Left lung (tissue), 10 donors: ENCODE measurements around the gene FAT2. TPM values are rescaled to one million over a fixed set of nuclear protein-coding genes. Genes with fewer than 3 reads are reported as not detected.
"Not testable (repeated sequence)": the region's sequence is repeated elsewhere in the genome, so short reads cannot be mapped to it uniquely, and the experiment has no call there.

ENCODE experiments used
- ATAC-seq: fragments of 200-7000 bp; cut with Tn5 transposase; one replicate; pipeline ENCODE4 v1.9.1; 2020; ENCODE audit warnings: moderate library complexity
- DNase-seq, 4 donors: peaks; one replicate each; pipeline ENCODE4 v3.0.0-alpha.2; 2013 to 2020
- H3K27ac ChIP-seq, 2 donors: fragments of 200-600 bp; sonication (generic) in 1 of 2; one replicate each; pipeline versions ENCODE4 v1.5.0 to v1.8.0; 2020 to 2021
- H3K27me3 ChIP-seq, 2 donors: fragments of 200-600 bp; sonication (generic) in 1 of 2; one replicate each; pipeline versions ENCODE4 v1.5.0 to v1.8.0; 2020 to 2021
- H3K36me3 ChIP-seq, 2 donors: fragments of 200-600 bp; sonication (generic) in 1 of 2; one replicate each; pipeline versions ENCODE4 v1.5.0 to v1.8.0; 2020 to 2021
- H3K4me1 ChIP-seq, 2 donors: fragments of 200-600 bp; one replicate each; pipeline ENCODE4 v1.8.0; 2021
- H3K4me3 ChIP-seq, 2 donors: fragments of 200-600 bp; sonication (generic) in 1 of 2; one replicate each; pipeline versions ENCODE4 v1.5.0 to v1.8.0; 2020 to 2021; ENCODE audit warnings: mild to moderate bottlenecking in 1 of 2
- H3K9me3 ChIP-seq, 2 donors: fragments of 200-600 bp; sonication (generic) in 1 of 2; one replicate each; pipeline versions ENCODE4 v1.5.0 to v1.8.0; 2020 to 2021
- intact Hi-C, 2 donors: fragments of 100-400 bp; cut with DNase I; formaldehyde crosslinking; loops; one replicate each; pipeline versions ENCODE4 v1.11.2 to v1.14.2; 2022
- polyA plus RNA-seq, 6 donors: library from polyadenylated mRNA; unstranded; fragments of 120-200 nt; gene quantifications; one replicate each; pipeline ENCODE4 v1.2.1, GENCODE V29; 2013; ENCODE audit not compliant: insufficient read length in 6 of 6
- total RNA-seq, 2 donors: library from RNA; stranded (reverse); fragmentation: NEBNext Ultra II Directional; extraction: Animal tissue kit (Norgen Biotek cat#: 25700); gene quantifications; one replicate each; pipeline ENCODE4 v1.2.1, GENCODE V29; 2021
- TF ChIP-seq, protein P1 (sequence below), 2 donors: fragments of 200-600 bp; sonication (generic) in 1 of 2; IDR thresholded peaks; one replicate each; pipeline versions ENCODE4 v1.5.0 to v1.8.0; 2021; ENCODE audit warnings: antibody characterized with exemption in 2 of 2
- donor health status: DM: no; HTN: yes; CAD: no.
- donor health status: DM: no; HTN: no; CAD: no.

FAT2 gene
- total and polyA plus RNA-seq, 8 donors = 0.03 to 0.79 (median 0.15) TPM

DNA sequence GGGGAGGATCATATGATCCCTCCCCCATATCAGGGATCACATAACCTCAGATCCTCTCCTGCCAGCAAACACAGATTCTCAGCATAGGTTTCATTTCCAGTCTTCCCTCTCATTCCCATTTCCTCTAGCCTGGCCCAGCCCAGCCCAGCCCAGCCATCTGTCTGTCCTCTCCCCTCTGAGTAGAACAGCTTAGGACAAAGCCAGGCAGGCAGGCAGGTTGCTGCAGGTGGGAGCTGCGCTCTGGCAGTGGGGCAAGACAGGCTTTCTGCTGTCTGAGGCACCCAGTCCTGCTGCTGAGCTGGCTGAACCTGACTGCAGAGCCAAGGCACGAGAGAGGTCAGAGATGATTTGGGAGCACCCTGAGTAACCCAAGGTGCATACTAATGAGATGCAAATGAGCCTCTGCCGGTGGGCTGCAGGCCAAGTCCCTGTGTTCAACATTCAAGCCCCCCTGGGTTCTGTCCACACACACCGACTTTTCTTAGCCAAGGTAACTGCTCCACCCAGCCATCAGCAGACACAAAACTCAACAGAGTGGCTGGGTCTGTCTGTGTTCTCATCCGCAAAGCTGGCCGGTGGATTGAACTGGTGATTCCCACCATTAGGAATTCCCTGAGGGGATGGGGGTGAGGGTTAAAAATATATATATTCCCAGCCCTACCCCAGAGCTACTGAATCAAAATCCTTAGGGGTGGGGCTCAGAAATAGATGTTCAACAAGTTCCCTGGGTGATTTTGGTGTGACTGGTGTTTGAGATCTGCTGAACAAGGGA lies 9.1 kb downstream of the FAT2 start:
- no peaks in the 10 kb centered on the region for H3K27me3 ChIP-seq
- no peaks in the 10 kb centered on the region for H3K36me3 ChIP-seq
- H3K27ac ChIP-seq = no peak overlapping the region
- ATAC-seq (no peak), DNase-seq (no peak)
- TF ChIP-seq, protein P1, sequence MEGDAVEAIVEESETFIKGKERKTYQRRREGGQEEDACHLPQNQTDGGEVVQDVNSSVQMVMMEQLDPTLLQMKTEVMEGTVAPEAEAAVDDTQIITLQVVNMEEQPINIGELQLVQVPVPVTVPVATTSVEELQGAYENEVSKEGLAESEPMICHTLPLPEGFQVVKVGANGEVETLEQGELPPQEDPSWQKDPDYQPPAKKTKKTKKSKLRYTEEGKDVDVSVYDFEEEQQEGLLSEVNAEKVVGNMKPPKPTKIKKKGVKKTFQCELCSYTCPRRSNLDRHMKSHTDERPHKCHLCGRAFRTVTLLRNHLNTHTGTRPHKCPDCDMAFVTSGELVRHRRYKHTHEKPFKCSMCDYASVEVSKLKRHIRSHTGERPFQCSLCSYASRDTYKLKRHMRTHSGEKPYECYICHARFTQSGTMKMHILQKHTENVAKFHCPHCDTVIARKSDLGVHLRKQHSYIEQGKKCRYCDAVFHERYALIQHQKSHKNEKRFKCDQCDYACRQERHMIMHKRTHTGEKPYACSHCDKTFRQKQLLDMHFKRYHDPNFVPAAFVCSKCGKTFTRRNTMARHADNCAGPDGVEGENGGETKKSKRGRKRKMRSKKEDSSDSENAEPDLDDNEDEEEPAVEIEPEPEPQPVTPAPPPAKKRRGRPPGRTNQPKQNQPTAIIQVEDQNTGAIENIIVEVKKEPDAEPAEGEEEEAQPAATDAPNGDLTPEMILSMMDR (IDR thresholded peaks at IDR 0.05) = no peak
- H3K4me3 ChIP-seq = no peak overlapping the region
- peaks cover 0 to 15% of the 10 kb centered on the region in 2 donors for H3K4me1 ChIP-seq
- no peaks in the 10 kb centered on the region for H3K9me3 ChIP-seq
- intact Hi-C loops = no loop called here

DNA sequence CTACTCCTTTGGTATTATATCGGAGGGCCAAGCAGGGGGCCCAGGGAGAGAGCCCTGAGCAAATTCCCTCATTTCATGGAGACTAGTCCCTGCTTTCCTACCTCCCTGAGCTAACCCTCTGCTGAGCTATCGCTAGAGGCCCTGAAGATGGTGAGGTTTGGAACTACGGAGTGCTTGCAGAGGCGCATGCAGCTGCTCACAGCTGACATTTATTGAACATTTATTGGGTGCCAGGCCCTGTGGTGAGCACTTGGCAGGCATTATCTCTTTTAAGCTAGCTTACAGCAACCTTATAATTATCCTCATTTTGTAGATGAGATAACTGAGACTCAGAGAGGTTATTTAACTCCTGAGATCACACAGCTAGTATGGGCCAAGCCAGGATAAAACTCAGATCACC lies 9.8 kb downstream of the FAT2 start:
- no peaks in the 10 kb centered on the region for H3K9me3 ChIP-seq
- no peak overlapping the region for H3K4me3 ChIP-seq
- no peaks in the 10 kb centered on the region for H3K36me3 ChIP-seq
- no peaks in the 10 kb centered on the region for H3K27me3 ChIP-seq
- intact Hi-C loops = no loop called here
- H3K4me1 ChIP-seq = peaks cover 0 to 17% of the 10 kb centered on the region in 2 donors
- H3K27ac ChIP-seq = no peak overlapping the region
- TF ChIP-seq, protein P1 (IDR thresholded peaks at IDR 0.05) = no peak
- DNase-seq = no peak
- ATAC-seq = no peak

DNA sequence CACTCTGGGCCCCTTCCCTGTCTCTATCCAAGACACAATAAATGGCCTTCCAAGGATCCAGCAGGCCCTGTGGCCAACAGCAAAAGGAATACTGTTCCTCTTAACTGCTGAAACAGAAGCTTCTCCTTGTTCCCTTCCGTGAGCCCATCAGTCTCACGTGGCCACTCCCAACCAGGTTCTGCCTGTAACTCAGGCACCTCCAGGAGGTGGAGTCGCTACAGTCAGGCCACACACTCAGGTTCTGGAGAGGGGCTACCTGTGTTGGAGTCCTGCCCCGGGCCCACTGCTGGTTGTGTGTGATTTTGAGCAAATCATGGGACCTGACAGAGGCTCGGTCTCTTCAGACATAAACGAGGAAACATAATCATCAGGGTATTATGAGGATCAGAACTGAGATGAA lies 10.3 kb downstream of the FAT2 start:
- intact Hi-C loops = no loop called here
- Histone ChIP-seq H3K4me3 (no peak overlapping the region), H3K36me3 (no peaks in the 10 kb centered on the region), H3K27me3 (no peaks in the 10 kb centered on the region), H3K4me1 (peaks cover 0 to 17% of the 10 kb centered on the region in 2 donors), H3K9me3 (no peaks in the 10 kb centered on the region), H3K27ac (no peak overlapping the region)
- TF ChIP-seq, protein P1 (IDR thresholded peaks at IDR 0.05) = no peak
- ATAC-seq = no peak
- no peak for DNase-seq

DNA sequence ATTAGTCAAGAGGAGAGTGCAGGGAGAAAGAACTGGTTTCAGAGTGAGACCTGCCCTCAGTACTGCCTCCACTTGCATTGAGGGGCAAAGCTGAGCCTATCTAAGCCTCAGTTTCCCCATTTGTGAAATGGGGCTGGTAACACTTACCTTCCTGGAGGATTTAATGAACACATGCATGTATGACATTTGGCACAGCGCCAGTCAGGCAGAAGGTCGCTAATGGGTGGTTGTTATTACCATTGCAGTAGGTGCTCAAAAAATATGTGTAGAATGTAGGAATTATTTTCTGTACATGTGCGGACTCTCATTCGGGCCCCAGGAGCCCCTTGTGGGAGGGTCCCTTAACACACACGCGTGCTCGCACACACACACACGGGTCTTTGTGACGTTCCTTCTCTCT lies 10.9 kb downstream of the FAT2 start:
- no peak for ATAC-seq
- TF ChIP-seq, protein P1 (IDR thresholded peaks at IDR 0.05) = no peak

DNA sequence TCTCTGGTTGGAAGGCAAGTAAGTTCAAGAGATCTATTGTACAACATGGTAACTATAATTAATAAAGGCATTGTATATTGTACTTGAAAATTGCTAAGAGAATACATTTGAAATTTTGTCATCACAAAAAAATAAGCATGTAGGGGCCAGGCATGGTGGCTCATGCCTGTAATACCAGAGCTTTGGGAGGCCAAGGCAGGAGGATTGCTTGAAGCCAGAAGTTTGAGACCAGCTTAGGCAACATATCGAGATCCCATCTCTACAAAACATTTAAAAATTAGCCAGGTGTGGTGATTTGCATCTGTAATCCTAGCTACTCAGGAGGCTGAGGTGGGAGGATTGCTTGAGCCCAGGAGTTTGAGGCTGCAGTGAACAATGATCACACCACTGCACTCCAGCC lies 12.0 kb downstream of the FAT2 start:
- H3K27me3 ChIP-seq, ATAC-seq, H3K4me3 ChIP-seq, H3K36me3 ChIP-seq, DNase-seq, intact Hi-C loops, H3K27ac ChIP-seq, H3K9me3 ChIP-seq: not testable (repeated sequence)
- peaks cover 0 to 17% of the 10 kb centered on the region in 2 donors for H3K4me1 ChIP-seq

More for the DNA sequence above, 10.9 kb downstream of the FAT2 start:
- H3K27me3 ChIP-seq = no peaks in the 10 kb centered on the region
- H3K4me1 ChIP-seq = peaks cover 0 to 17% of the 10 kb centered on the region in 2 donors
- no peaks in the 10 kb centered on the region for H3K9me3 ChIP-seq
- H3K36me3 ChIP-seq = no peaks in the 10 kb centered on the region
- no peak for DNase-seq
- H3K27ac ChIP-seq = no peak overlapping the region
- H3K4me3 ChIP-seq = no peak overlapping the region
- intact Hi-C loops = no loop called here
